HG03575 (cell line): Measurements from ENCODE around the gene S100PBP.
"Not testable (repeated sequence)": the region's sequence is repeated elsewhere in the genome, so short reads cannot be mapped to it uniquely, and the experiment has no call there.

Experiments
- ATAC-seq: cut with Tn5 transposase; IDR thresholded peaks from one replicate; pipeline ENCODE4 v1.9.1; 2021; ENCODE audit not compliant: unreplicated experiment, insufficient number of reproducible peaks, low FRiP score; ENCODE audit errors: extremely low read depth

S100PBP gene

GRCh38 chr1:32782086-32782485, 35.4 kb upstream of the S100PBP start:
- no peak for ATAC-seq

- ATAC-seq = no peak
These were observed 33.6 kb upstream of the S100PBP start for GRCh38 chr1:32783851-32784250.

GRCh38 chr1:32784817-32785216, 32.6 kb upstream of the S100PBP start:
- no peak for ATAC-seq

GRCh38 chr1:32786856-32787255, 30.6 kb upstream of the S100PBP start:
- ATAC-seq = no peak

GRCh38 chr1:32789356-32789755, 28.1 kb upstream of the S100PBP start:
- not testable (repeated sequence) for ATAC-seq

- ATAC-seq = no peak
These were observed 25.6 kb upstream of the S100PBP start for GRCh38 chr1:32791881-32792280.

- not testable (repeated sequence) for ATAC-seq
These were observed 21.7 kb upstream of the S100PBP start for GRCh38 chr1:32795763-32796162.

- no peak for ATAC-seq
These were observed 20.0 kb upstream of the S100PBP start for GRCh38 chr1:32797456-32797855.

- ATAC-seq = no peak
These were observed 19.3 kb upstream of the S100PBP start for GRCh38 chr1:32798191-32798590.

GRCh38 chr1:32798679-32799416, 18.6 kb upstream of the S100PBP start:
- ATAC-seq = no peak

GRCh38 chr1:32801096-32801715, 16.2 kb upstream of the S100PBP start:
- no peak for ATAC-seq

GRCh38 chr1:32804460-32804859, 13.0 kb upstream of the S100PBP start:
- ATAC-seq = not testable (repeated sequence)

- ATAC-seq = no peak
These were observed 11.2 kb upstream of the S100PBP start for GRCh38 chr1:32806290-32806689.

- ATAC-seq = no peak
These were observed 10.4 kb upstream of the S100PBP start for GRCh38 chr1:32806910-32807523.

- ATAC-seq = no peak
These were observed 8.9 kb upstream of the S100PBP start for GRCh38 chr1:32808580-32808979.

- ATAC-seq = no peak
These were observed 7.1 kb upstream of the S100PBP start for GRCh38 chr1:32810358-32810757.

GRCh38 chr1:32811265-32811664, 6.2 kb upstream of the S100PBP start:
- no peak for ATAC-seq

- no peak for ATAC-seq
These were observed 5.5 kb upstream of the S100PBP start for GRCh38 chr1:32811917-32812316.

- ATAC-seq = no peak
These were observed 3.3 kb upstream of the S100PBP start for GRCh38 chr1:32813941-32814739.
